GM23248 (cell line): ENCODE measurements around the gene GJD3.

Experiments
- EZH2 ChIP-seq: fragments of 200-600 bp; sonication (generic); IDR thresholded peaks from 2 replicates; pipeline ENCODE4 v1.6.1; 2018; ENCODE audit warnings: antibody characterized with exemption, mild to moderate bottlenecking; ENCODE audit not compliant: insufficient read depth, poor library complexity, severe bottlenecking
- EZH2phosphoT487 ChIP-seq: fragments of 200-600 bp; sonication (generic); IDR thresholded peaks from 2 replicates; pipeline ENCODE4 v1.6.1; 2018; ENCODE audit warnings: antibody characterized with exemption, moderate library complexity, mild to moderate bottlenecking, low read depth; ENCODE audit not compliant: insufficient read depth

DNA sequence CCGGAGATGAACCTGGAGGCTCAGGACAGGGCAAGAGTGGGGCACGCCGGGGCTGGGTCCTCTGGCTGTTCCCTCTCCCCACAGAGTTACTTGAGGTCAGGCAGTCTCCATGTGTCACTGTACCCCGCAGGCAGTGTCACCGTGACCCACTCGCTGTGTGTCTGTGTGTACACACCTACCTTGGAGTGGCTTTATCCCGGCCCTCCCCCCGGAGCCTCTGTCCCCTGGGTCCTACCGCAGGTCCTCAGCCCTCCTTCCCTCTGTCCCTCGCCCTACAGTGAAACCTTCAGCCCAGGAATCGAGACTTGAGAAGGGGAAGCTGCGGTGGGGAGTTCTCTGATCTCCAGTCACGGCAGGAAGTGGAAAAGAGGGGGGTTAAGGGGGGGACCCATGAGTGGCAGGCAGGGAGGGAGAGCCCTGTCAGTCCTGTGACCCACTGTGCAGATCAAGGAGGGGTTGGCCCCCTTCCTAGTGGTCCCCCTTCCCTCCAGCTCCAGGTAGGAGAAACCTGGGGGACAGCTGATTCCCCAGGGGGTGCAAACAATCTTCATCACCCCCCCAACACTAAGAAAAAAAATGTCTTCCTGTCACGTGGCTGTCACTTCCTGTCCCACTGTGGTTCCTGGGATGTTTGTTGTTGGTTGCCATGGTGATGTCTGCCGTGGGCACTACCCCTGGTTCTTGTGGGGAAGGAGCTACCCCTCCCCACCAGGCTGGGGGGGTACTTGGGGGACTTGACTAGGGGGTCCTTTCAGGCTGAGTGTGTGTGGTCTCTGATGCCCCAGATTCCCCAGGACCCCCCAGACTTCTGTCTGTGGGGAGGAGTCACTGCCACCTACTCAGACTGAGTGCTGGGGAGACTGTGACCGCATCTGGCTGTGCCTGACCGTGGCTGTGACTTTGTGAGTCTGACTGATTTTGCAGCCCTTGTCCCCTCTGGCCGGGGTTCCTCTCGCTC is 41.9 kb downstream of the GJD3 start:
- no peak for TF ChIP-seq EZH2phosphoT487
- TF ChIP-seq EZH2: no peak
